H1 (cell line): ENCODE data around the gene HOTAIR. TPM values are rescaled to one million over a fixed set of nuclear protein-coding genes. Genes with fewer than 3 reads are reported as not detected.

Source experiments
- CTCF ChIA-PET: fragments of 300-600 bp; sonication (Branson Sonifier 250); formaldehyde crosslinking; loops from one replicate; lab custom pipeline; 2021; ENCODE audit not compliant: partially characterized antibody; lab: Charles Lee
- POLR2A ChIA-PET: fragments of 300-600 bp; sonication (Branson Sonifier 250); formaldehyde crosslinking; loops from one replicate; lab custom pipeline; 2021; ENCODE audit warnings: inconsistent platforms; ENCODE audit not compliant: partially characterized antibody; lab: Charles Lee
- DNase-seq, 2 experiments: peaks; one replicate each; pipeline versions ENCODE4 v3.0.0 to v3.0.0-alpha.2; 2010 to 2022; ENCODE audit warnings: low spot score in 2 of 2, low read depth in 1 of 2, mixed read lengths in 1 of 2
- FAIRE-seq: peaks from 2 replicates; lab custom pipeline; 2011; peaks lifted over from hg19 to GRCh38; lab: Jason Lieb, UNC
- H2AFZ ChIP-seq: 2 replicates; pipeline ENCODE4 v1.8.1; 2012; ENCODE audit warnings: low read length, inconsistent platforms
- H2AK5ac ChIP-seq: 2 replicates; pipeline ENCODE4 v1.6.1; 2013; ENCODE audit warnings: low read depth, low read length
- H2BK120ac ChIP-seq: replicated peaks from 2 replicates; pipeline ENCODE3; 2013; ENCODE audit warnings: low read depth, low read length, inconsistent platforms
- H2BK12ac ChIP-seq: 2 replicates; pipeline ENCODE4 v1.6.1; 2013; ENCODE audit warnings: low read depth, low read length
- H2BK15ac ChIP-seq: 2 replicates; pipeline ENCODE4 v1.6.1; 2013; ENCODE audit warnings: low read length
- H2BK20ac ChIP-seq: 2 replicates; pipeline ENCODE4 v1.6.1; 2013; ENCODE audit warnings: low read length
- H2BK5ac ChIP-seq: 2 replicates; pipeline ENCODE4 v1.6.1; 2013; ENCODE audit warnings: low read depth, low read length
- H3K14ac ChIP-seq: 2 replicates; pipeline ENCODE4 v1.6.1; 2013; ENCODE audit warnings: inconsistent platforms; ENCODE audit not compliant: insufficient read length
- H3K18ac ChIP-seq: 2 replicates; pipeline ENCODE4 v1.6.1; 2013; ENCODE audit warnings: low read length; ENCODE audit errors: extremely low read depth
- H3K23ac ChIP-seq: 2 replicates; pipeline ENCODE4 v1.6.1; 2013; ENCODE audit warnings: inconsistent platforms; ENCODE audit not compliant: insufficient read length
- H3K23me2 ChIP-seq: 2 replicates; pipeline ENCODE4 v1.6.1; 2013; ENCODE audit warnings: low read depth, low read length
- H3K27ac ChIP-seq: 2 replicates; pipeline ENCODE4 v1.6.1; 2011; ENCODE audit warnings: low read depth, low read length, inconsistent platforms
- H3K27me3 ChIP-seq, 4 experiments: replicated peaks in 1 of 4; 1 replicate in 1 of 4; 2 replicates in 3 of 4; pipeline versions ENCODE4 v1.6.1 to v1.8.1; 2011 to 2013; ENCODE audit warnings: low read length in 3 of 4, mild to moderate bottlenecking in 3 of 4, inconsistent platforms in 2 of 4, mixed read lengths in 2 of 4, moderate library complexity in 1 of 4; ENCODE audit not compliant: control insufficient read depth in 3 of 4, insufficient read depth in 3 of 4; ENCODE audit errors: extremely low read depth in 1 of 4
- H3K36me3 ChIP-seq, 4 experiments: 2 replicates each; pipeline versions ENCODE4 v1.6.1 to v1.8.1; 2011 to 2013; ENCODE audit warnings: mild to moderate bottlenecking in 4 of 4, low read length in 3 of 4, moderate library complexity in 2 of 4, control low read depth in 1 of 4, inconsistent platforms in 1 of 4; ENCODE audit not compliant: insufficient read depth in 4 of 4, control insufficient read depth in 2 of 4
- H3K4ac ChIP-seq: replicated peaks from 2 replicates; pipeline ENCODE3; 2013; ENCODE audit warnings: low read length, low read depth, mixed read lengths, inconsistent platforms; ENCODE audit not compliant: insufficient read length
- H3K4me1 ChIP-seq, 4 experiments: replicated peaks in 1 of 4; 1 replicate in 1 of 4; 2 replicates in 3 of 4; pipeline versions ENCODE4 v1.6.1 to v1.8.1; 2011 to 2013; ENCODE audit warnings: low read length in 3 of 4, inconsistent platforms in 2 of 4, mixed read lengths in 1 of 4; ENCODE audit not compliant: insufficient read depth in 4 of 4, control insufficient read depth in 3 of 4
- H3K4me2 ChIP-seq, 2 experiments: 2 replicates each; pipeline versions ENCODE4 v1.6.1 to v1.8.1; 2011 to 2013; ENCODE audit warnings: low read depth in 2 of 2, low read length in 2 of 2, control low read depth in 1 of 2, inconsistent platforms in 1 of 2, mild to moderate bottlenecking in 1 of 2; ENCODE audit not compliant: insufficient read depth in 1 of 2
- H3K4me3 ChIP-seq, 4 experiments: fragments of 200-600, 300-600 bp in 1 of 4; sonication (generic), shearing (Covaris generic), sonication (Bioruptor Twin) in 1 of 4; 2 replicates each; pipeline versions ENCODE4 v1.5.1 to v1.8.1; 2011 to 2016; ENCODE audit warnings: low read length in 4 of 4, low read depth in 3 of 4, control low read depth in 2 of 4, inconsistent platforms in 2 of 4, mild to moderate bottlenecking in 2 of 4, mixed read lengths in 1 of 4, moderate library complexity in 1 of 4; ENCODE audit not compliant: insufficient read depth in 2 of 4; ENCODE audit errors: extremely low read depth in 1 of 4
- H3K56ac ChIP-seq: replicated peaks from 2 replicates; pipeline ENCODE3; 2013; ENCODE audit warnings: low read depth, mild to moderate bottlenecking, mixed read lengths, low read length, inconsistent platforms; ENCODE audit not compliant: insufficient read length
- H3K79me1 ChIP-seq: 2 replicates; pipeline ENCODE4 v1.6.1; 2013; ENCODE audit warnings: low read depth, low read length, control low read depth
- H3K79me2 ChIP-seq, 2 experiments: 2 replicates each; pipeline versions ENCODE4 v1.6.1 to v1.8.1; 2012 to 2013; ENCODE audit warnings: low read length in 2 of 2, mild to moderate bottlenecking in 2 of 2, inconsistent platforms in 1 of 2; ENCODE audit not compliant: insufficient read depth in 2 of 2, control insufficient read depth in 1 of 2
- H3K9ac ChIP-seq, 4 experiments: replicated peaks in 1 of 4; 1 replicate in 1 of 4; 2 replicates in 3 of 4; pipeline versions ENCODE4 v1.6.1 to v1.8.1; 2011 to 2013; ENCODE audit warnings: low read depth in 3 of 4, low read length in 3 of 4, control low read depth in 2 of 4, mild to moderate bottlenecking in 2 of 4, moderate library complexity in 2 of 4, inconsistent platforms in 1 of 4; ENCODE audit errors: extremely low read depth in 1 of 4
- H3K9me3 ChIP-seq, 2 experiments: 2 replicates each; pipeline versions ENCODE4 v1.6.1 to v1.8.1; 2012 to 2013; ENCODE audit warnings: mild to moderate bottlenecking in 2 of 2, moderate library complexity in 2 of 2, control low read depth in 1 of 2, inconsistent platforms in 1 of 2, low read depth in 1 of 2, low read length in 1 of 2, mixed read lengths in 1 of 2; ENCODE audit not compliant: insufficient read depth in 2 of 2
- H4K20me1 ChIP-seq, 2 experiments: replicated peaks in 1 of 2; 2 replicates each; pipeline versions ENCODE3 to v1.8.1; 2011 to 2013; ENCODE audit warnings: inconsistent platforms in 2 of 2, low read length in 2 of 2, mild to moderate bottlenecking in 1 of 2; ENCODE audit not compliant: insufficient read depth in 2 of 2, control insufficient read depth in 1 of 2
- H4K5ac ChIP-seq: 2 replicates; pipeline ENCODE4 v1.6.1; 2013; ENCODE audit warnings: low read length, low read depth, mixed read lengths, inconsistent platforms; ENCODE audit not compliant: insufficient read length
- H4K8ac ChIP-seq: 2 replicates; pipeline ENCODE4 v1.8.0; 2013; ENCODE audit warnings: mild to moderate bottlenecking, moderate library complexity, low read length, inconsistent platforms; ENCODE audit not compliant: insufficient read depth; ENCODE audit errors: extremely low read depth
- H4K91ac ChIP-seq: replicated peaks from 2 replicates; pipeline ENCODE3; 2013; ENCODE audit warnings: low read length, mixed read lengths, inconsistent platforms; ENCODE audit not compliant: insufficient read length
- CBX8 ChIP-seq: fragments of 300-800, 300-1000 bp; sonication (generic); IDR thresholded peaks from 2 replicates; pipeline ENCODE4 v1.7.1; 2016; ENCODE audit warnings: low read depth, low read length, borderline replicate concordance
- RNF2 ChIP-seq: fragments of 200-900, 300-1000 bp; sonication (generic); IDR thresholded peaks from 2 replicates; pipeline ENCODE4 v1.7.1; 2016; ENCODE audit warnings: borderline replicate concordance, low read depth, mild to moderate bottlenecking, antibody characterized with exemption, low read length; ENCODE audit not compliant: poor library complexity, severe bottlenecking; ENCODE audit errors: missing control alignments
- SUZ12 ChIP-seq: fragments of 200-600 bp; sonication (generic); IDR thresholded peaks from 2 replicates; pipeline ENCODE4 v1.6.1; 2012; ENCODE audit warnings: mild to moderate bottlenecking, inconsistent platforms, low read length, moderate library complexity, mixed read lengths
- WGBS, 2 experiments: shearing (Covaris generic) in 1 of 2; methylation state at CpG; one replicate each; pipeline versions ENCODE4 v1.1.6 to v1.1.7; 2013 to 2015; ENCODE audit warnings: low lambda C conversion rate in 2 of 2, mixed read lengths in 2 of 2, inconsistent platforms in 1 of 2, low coverage in 1 of 2, missing lambda C conversion rate in 1 of 2; ENCODE audit not compliant: insufficient replicate concordance in 2 of 2, insufficient coverage in 1 of 2, insufficient read length in 1 of 2; ENCODE audit errors: extremely low coverage in 1 of 2, missing lambda C conversion rate in 1 of 2; 5-methylcytosine and 5-hydroxymethylcytosine counted together
- polyA plus RNA-seq, 7 experiments: library from polyadenylated mRNA; depleted of rRNA in 3 of 7; stranded (reverse) in 5 of 7; unstranded in 2 of 7; fragments of >200 nt in 5 of 7; fragments of 200-250 nt in 2 of 7; gene quantifications; 1 replicate in 5 of 7; 2 replicates in 1 of 7; 4 replicates in 1 of 7; pipeline versions ENCODE4 v1.2.1 to v1.2.3, GENCODE V29; 2011 to 2013; ENCODE audit warnings: missing spikeins in 2 of 7, mixed read lengths in 2 of 7
- total RNA-seq: library from RNA; stranded (reverse); fragmentation: NEBNext Ultra II Directional; extraction: Animal tissue kit (Norgen Biotek cat#: 25700); gene quantifications from 2 replicates; pipeline ENCODE4 v1.2.1, GENCODE V29; 2021

The HOTAIR gene
- total and polyA plus RNA-seq, 2 of the 8 experiments (the other 6 are each of a cell fraction or from before 2014, with no cell fraction given) = not detected

- Histone ChIP-seq H4K91ac (no peak overlapping the region), H3K14ac (no peak overlapping the region), H3K36me3 (peaks cover 0 to 18% (median 0%) of the 10 kb centered on the region in 4 experiments; a peak in 1 of 8 replicates), H2BK20ac (no peak overlapping the region), H3K56ac (no peak overlapping the region), H2BK12ac (0 out of 2 replicates have a peak overlapping the region, but pooled peaks have one; percentile 87), H2BK15ac (no peak overlapping the region), H3K23ac (no peak overlapping the region), H2AK5ac (peak overlapping the region; percentile 26; the same call in 1 of the 2 replicates), H3K4ac (no peak overlapping the region), H3K27me3 (peaks cover 97 to 100% (median 100%) of the 10 kb centered on the region in 4 experiments), H3K9me3 (peaks cover 0 to 4% of the 10 kb centered on the region in 2 experiments; a peak in 1 of 4 replicates), H3K9ac (no peak overlapping the region), H3K18ac (no peak overlapping the region), H3K4me1 (peaks cover 0 to 15% (median 3%) of the 10 kb centered on the region in 4 experiments; a peak in 5 of 7 replicates), H2BK5ac (no peak overlapping the region), H2AFZ (no peak overlapping the region), H4K8ac (no peak overlapping the region), H3K27ac (no peak overlapping the region), H4K5ac (no peak overlapping the region), H4K20me1 (peaks cover 25 to 28% of the 10 kb centered on the region in 2 experiments), H3K79me2 (no peaks in the 10 kb centered on the region), H3K23me2 (peaks cover 2% of the 10 kb centered on the region; the same call in 1 of the 2 replicates), H2BK120ac (no peak overlapping the region), H3K79me1 (no peaks in the 10 kb centered on the region), H3K4me2 (no peak overlapping the region), H3K4me3 (no peak overlapping the region)
- FAIRE-seq (no peak), DNase-seq (no peak)
- 42% methylated on average over 18 of the region's 18 CpGs; no CpG with 5 or more reads in 1 of the 2 experiments for WGBS, 2 experiments
- ChIA-PET POLR2A (no interaction called here), CTCF (interaction anchor here (0.6 to 4.3 kb wide), 9 partner anchors 9 to 221 kb away, joined by 3 to 30 read pairs (median 4); partner anchors contain the start of genes HOXC10 and HOXC5)
- TF ChIP-seq SUZ12 = no peak; the same call in 1 of the 2 replicates
- TF ChIP-seq RNF2 = peak; percentile 99
- TF ChIP-seq CBX8 = peak; percentile 83
These were observed 18.6 kb upstream of the HOTAIR start for GRCh38 chr12:53993162-53994008.
